Calu3 (cell line): ENCODE data around the gene ZNF777. TPM values are rescaled to one million over a fixed set of nuclear protein-coding genes. Genes with fewer than 3 reads are reported as not detected.

Experiments used
- BruUV-seq: library from RNA; stranded (reverse); fragments of 400-500 nt; replicated peaks from 2 replicates; lab custom pipeline; 2021; lab: Mats Ljungman, UMichigan
- CTCF ChIA-PET: fragments of 300-600 bp; sonication (Branson Sonifier 250); formaldehyde crosslinking; loops from one replicate; lab custom pipeline; 2022; ENCODE audit warnings: antibody characterized with exemption; lab: Charles Lee
- DNase-seq: peaks from one replicate; pipeline ENCODE4 v3.0.0; 2022
- H3K27ac Mint-ChIP-seq: one replicate; pipeline ENCODE4 v1.8.0; 2022; ENCODE audit warnings: mixed read lengths; ENCODE audit not compliant: unreplicated experiment
- H3K27me3 Mint-ChIP-seq: one replicate; pipeline ENCODE4 v1.8.0; 2022; ENCODE audit warnings: mixed read lengths; ENCODE audit not compliant: unreplicated experiment
- H3K36me3 Mint-ChIP-seq: one replicate; pipeline ENCODE4 v1.8.0; 2022; ENCODE audit warnings: mild to moderate bottlenecking, moderate library complexity, mixed read lengths; ENCODE audit not compliant: insufficient read depth, unreplicated experiment
- H3K4me1 Mint-ChIP-seq: one replicate; pipeline ENCODE4 v1.8.0; 2022; ENCODE audit warnings: mild to moderate bottlenecking, low read depth, mixed read lengths; ENCODE audit not compliant: unreplicated experiment
- H3K4me3 Mint-ChIP-seq: one replicate; pipeline ENCODE4 v1.8.0; 2022; ENCODE audit warnings: mild to moderate bottlenecking, low read depth, moderate library complexity, mixed read lengths; ENCODE audit not compliant: unreplicated experiment
- H3K9me3 Mint-ChIP-seq: one replicate; pipeline ENCODE4 v1.8.0; 2022; ENCODE audit warnings: low read depth, mixed read lengths; ENCODE audit not compliant: unreplicated experiment
- intact Hi-C: fragments of 100-400 bp; cut with micrococcal nuclease; formaldehyde crosslinking; loops from one replicate; pipeline ENCODE4 v1.10.0; 2022; ENCODE audit not compliant: unreplicated experiment
- total RNA-seq: library from RNA; stranded (reverse); gene quantifications from 2 replicates; pipeline ENCODE4 v1.2.3, GENCODE V29; 2022
- TF ChIP-seq, protein P1 (sequence below): fragments of 200-600 bp; IDR thresholded peaks from one replicate; pipeline ENCODE4 v1.8.0; 2022; ENCODE audit warnings: antibody characterized with exemption; ENCODE audit not compliant: unreplicated experiment

Gene ZNF777
- total RNA-seq, 1 experiment from 2014 or later: 12.3 TPM

DNA sequence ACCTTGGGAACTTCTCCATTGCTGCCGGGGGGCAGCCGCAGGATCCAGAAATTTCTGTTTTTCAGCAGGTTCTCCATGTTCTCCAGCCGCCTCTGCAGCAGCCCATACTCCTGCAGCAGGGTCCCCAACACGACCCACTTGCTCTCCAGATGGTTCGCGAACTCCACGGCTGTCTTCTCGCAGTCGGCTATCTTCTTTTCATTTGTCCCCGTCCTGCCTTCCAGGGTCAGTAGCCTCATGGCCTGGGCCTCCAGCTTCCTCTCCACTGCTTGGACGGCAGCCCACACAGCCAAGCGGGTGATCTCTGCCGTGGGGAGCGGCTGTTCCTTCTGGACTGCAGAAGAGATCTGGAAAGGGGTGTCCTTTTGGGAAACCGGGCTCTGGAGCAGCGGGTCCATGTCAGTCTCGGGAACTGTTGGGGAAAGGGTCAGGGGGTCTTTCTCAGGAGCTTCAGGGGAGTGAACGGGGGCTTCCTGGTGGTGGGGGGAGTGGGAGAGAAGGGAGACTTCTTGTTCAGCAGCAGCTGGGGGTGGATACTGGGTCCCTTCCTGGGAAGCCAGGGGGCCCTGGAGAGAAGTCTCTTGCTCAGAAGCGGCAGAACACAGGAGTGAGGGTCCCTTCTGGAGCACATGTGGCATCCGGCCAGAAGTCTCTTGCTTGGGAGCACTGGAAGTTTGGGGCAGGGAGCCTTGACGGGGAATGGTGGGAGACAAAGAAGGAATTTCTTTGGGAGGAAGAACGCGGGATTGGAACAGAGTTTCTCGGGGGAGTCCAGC, 5.5 kb downstream of the ZNF777 start:
- TF ChIP-seq, protein P1, sequence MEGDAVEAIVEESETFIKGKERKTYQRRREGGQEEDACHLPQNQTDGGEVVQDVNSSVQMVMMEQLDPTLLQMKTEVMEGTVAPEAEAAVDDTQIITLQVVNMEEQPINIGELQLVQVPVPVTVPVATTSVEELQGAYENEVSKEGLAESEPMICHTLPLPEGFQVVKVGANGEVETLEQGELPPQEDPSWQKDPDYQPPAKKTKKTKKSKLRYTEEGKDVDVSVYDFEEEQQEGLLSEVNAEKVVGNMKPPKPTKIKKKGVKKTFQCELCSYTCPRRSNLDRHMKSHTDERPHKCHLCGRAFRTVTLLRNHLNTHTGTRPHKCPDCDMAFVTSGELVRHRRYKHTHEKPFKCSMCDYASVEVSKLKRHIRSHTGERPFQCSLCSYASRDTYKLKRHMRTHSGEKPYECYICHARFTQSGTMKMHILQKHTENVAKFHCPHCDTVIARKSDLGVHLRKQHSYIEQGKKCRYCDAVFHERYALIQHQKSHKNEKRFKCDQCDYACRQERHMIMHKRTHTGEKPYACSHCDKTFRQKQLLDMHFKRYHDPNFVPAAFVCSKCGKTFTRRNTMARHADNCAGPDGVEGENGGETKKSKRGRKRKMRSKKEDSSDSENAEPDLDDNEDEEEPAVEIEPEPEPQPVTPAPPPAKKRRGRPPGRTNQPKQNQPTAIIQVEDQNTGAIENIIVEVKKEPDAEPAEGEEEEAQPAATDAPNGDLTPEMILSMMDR: no peak
- H3K4me3 Mint-ChIP-seq: no peak overlapping the region
- no peak overlapping the region for H3K27ac Mint-ChIP-seq
- CTCF ChIA-PET: interaction anchor here (0.6 kb wide), 1 partner anchor 1278 kb away, joined by 8 read pairs; no protein-coding TSS in a partner anchor
- intact Hi-C loops: no loop called here
- no TSS peak for BruUV-seq
- peaks cover 17% of the 10 kb centered on the region for H3K36me3 Mint-ChIP-seq
- H3K9me3 Mint-ChIP-seq: no peaks in the 10 kb centered on the region
- no peak for DNase-seq
- no peaks in the 10 kb centered on the region for H3K27me3 Mint-ChIP-seq
- H3K4me1 Mint-ChIP-seq: no peaks in the 10 kb centered on the region

DNA sequence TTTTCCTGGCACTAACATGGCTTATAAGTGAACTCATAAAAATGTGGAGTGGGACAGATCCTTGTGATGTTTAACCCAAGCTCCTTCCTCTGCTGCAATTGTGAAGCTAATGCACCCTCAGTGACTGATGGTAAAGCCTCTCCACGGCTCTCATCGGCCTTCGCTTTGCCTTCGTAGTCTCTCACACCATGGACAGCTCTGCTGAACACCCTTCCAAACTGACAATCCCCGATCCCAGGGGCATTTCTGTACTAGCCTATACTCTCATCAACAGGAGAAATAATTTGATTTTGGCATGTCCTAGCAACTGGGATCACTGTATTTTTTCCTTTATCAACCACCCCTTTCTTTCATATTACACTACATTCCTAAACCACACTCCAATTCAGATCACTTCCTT, 6.1 kb downstream of the ZNF777 start:
- intact Hi-C loops: no loop called here
- H3K36me3 Mint-ChIP-seq: peaks cover 19% of the 10 kb centered on the region

DNA sequence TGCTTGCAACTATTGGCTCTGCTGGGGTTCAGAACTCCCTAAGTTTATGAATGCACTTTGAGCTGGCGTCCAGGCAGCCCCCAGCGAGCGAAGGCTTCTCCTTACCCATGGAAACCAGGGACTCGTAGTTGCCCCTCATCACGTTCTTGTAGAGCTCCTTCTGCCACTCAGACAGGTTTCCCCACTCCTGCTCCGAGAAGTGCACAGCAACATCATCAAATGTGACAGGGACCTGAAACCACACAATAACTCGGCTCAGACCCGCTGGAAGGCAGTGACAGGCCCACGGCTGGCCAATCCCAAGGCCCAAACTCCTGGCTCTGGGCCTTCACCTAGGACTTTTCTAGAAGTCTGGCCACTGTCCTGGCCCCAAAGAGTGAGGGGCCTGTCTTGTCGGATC, 6.9 kb downstream of the ZNF777 start:
- BruUV-seq: no TSS peak
- no peak for DNase-seq
- H3K27me3 Mint-ChIP-seq: no peaks in the 10 kb centered on the region
- CTCF ChIA-PET: no interaction called here
- H3K4me1 Mint-ChIP-seq: no peaks in the 10 kb centered on the region
- no peak overlapping the region for H3K4me3 Mint-ChIP-seq
- no peak overlapping the region for H3K27ac Mint-ChIP-seq
- intact Hi-C loops: no loop called here
- H3K9me3 Mint-ChIP-seq: no peaks in the 10 kb centered on the region
- peaks cover 19% of the 10 kb centered on the region for H3K36me3 Mint-ChIP-seq
- TF ChIP-seq, protein P1: no peak

More for the DNA sequence above, 6.1 kb downstream of the ZNF777 start:
- no peaks in the 10 kb centered on the region for H3K27me3 Mint-ChIP-seq
- BruUV-seq: no TSS peak
- TF ChIP-seq, protein P1: no peak
- CTCF ChIA-PET: interaction anchor here (0.6 kb wide), 1 partner anchor 1278 kb away, joined by 8 read pairs; no protein-coding TSS in a partner anchor
- H3K9me3 Mint-ChIP-seq: no peaks in the 10 kb centered on the region
- no peak overlapping the region for H3K4me3 Mint-ChIP-seq
- no peak for DNase-seq
- no peaks in the 10 kb centered on the region for H3K4me1 Mint-ChIP-seq
- no peak overlapping the region for H3K27ac Mint-ChIP-seq

DNA sequence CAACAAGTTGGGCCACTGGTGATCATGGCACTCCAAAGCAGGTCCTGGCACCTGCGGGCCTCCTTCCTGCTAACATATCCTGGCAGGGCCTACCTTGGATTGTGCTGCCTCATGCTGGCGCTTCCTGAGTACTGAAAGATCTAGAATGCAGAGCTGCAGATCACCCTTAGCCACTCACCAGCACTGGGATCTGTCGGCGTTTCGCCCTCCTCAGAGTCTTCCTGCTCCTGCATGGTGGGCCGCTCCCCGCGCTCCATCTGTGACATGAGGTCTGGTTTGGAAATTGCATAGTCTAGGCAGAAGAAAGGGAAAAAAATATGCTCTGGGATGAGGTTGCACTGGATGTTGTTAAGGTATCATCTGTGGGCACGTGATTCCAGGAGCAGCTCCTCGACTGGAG, 10.0 kb downstream of the ZNF777 start:
- Mint-ChIP-seq H3K4me1 (no peaks in the 10 kb centered on the region), H3K36me3 (peaks cover 23% of the 10 kb centered on the region)
- CTCF ChIA-PET: no interaction called here

More for the DNA sequence above, 10.0 kb downstream of the ZNF777 start:
- no TSS peak for BruUV-seq
- intact Hi-C loops: no loop called here
- no peak overlapping the region for H3K27ac Mint-ChIP-seq
- H3K27me3 Mint-ChIP-seq: no peaks in the 10 kb centered on the region
- no peaks in the 10 kb centered on the region for H3K9me3 Mint-ChIP-seq
- no peak for DNase-seq
- TF ChIP-seq, protein P1: no peak
- no peak overlapping the region for H3K4me3 Mint-ChIP-seq
